H1 (cell line): Measurements from ENCODE around the gene LTBR. TPM values are rescaled to one million over a fixed set of nuclear protein-coding genes. Genes with fewer than 3 reads are reported as not detected.
"Not testable (repeated sequence)": the region's sequence is repeated elsewhere in the genome, so short reads cannot be mapped to it uniquely, and the experiment has no call there.

ENCODE experiments used
- CTCF ChIA-PET: fragments of 300-600 bp; sonication (Branson Sonifier 250); formaldehyde crosslinking; loops from one replicate; lab custom pipeline; 2021; ENCODE audit not compliant: partially characterized antibody; lab: Charles Lee
- POLR2A ChIA-PET: fragments of 300-600 bp; sonication (Branson Sonifier 250); formaldehyde crosslinking; loops from one replicate; lab custom pipeline; 2021; ENCODE audit warnings: inconsistent platforms; ENCODE audit not compliant: partially characterized antibody; lab: Charles Lee
- DNase-seq, 2 experiments: peaks; one replicate each; pipeline versions ENCODE4 v3.0.0 to v3.0.0-alpha.2; 2010 to 2022; ENCODE audit warnings: low spot score in 2 of 2, low read depth in 1 of 2, mixed read lengths in 1 of 2
- FAIRE-seq: peaks from 2 replicates; lab custom pipeline; 2011; peaks lifted over from hg19 to GRCh38; lab: Jason Lieb, UNC
- H2AFZ ChIP-seq: 2 replicates; pipeline ENCODE4 v1.8.1; 2012; ENCODE audit warnings: low read length, inconsistent platforms
- H2AK5ac ChIP-seq: 2 replicates; pipeline ENCODE4 v1.6.1; 2013; ENCODE audit warnings: low read depth, low read length
- H2BK120ac ChIP-seq: replicated peaks from 2 replicates; pipeline ENCODE3; 2013; ENCODE audit warnings: low read depth, low read length, inconsistent platforms
- H2BK12ac ChIP-seq: 2 replicates; pipeline ENCODE4 v1.6.1; 2013; ENCODE audit warnings: low read depth, low read length
- H2BK15ac ChIP-seq: 2 replicates; pipeline ENCODE4 v1.6.1; 2013; ENCODE audit warnings: low read length
- H2BK20ac ChIP-seq: 2 replicates; pipeline ENCODE4 v1.6.1; 2013; ENCODE audit warnings: low read length
- H2BK5ac ChIP-seq: 2 replicates; pipeline ENCODE4 v1.6.1; 2013; ENCODE audit warnings: low read depth, low read length
- H3K14ac ChIP-seq: 2 replicates; pipeline ENCODE4 v1.6.1; 2013; ENCODE audit warnings: inconsistent platforms; ENCODE audit not compliant: insufficient read length
- H3K18ac ChIP-seq: 2 replicates; pipeline ENCODE4 v1.6.1; 2013; ENCODE audit warnings: low read length; ENCODE audit errors: extremely low read depth
- H3K23ac ChIP-seq: 2 replicates; pipeline ENCODE4 v1.6.1; 2013; ENCODE audit warnings: inconsistent platforms; ENCODE audit not compliant: insufficient read length
- H3K23me2 ChIP-seq: 2 replicates; pipeline ENCODE4 v1.6.1; 2013; ENCODE audit warnings: low read depth, low read length
- H3K27ac ChIP-seq: 2 replicates; pipeline ENCODE4 v1.6.1; 2011; ENCODE audit warnings: low read depth, low read length, inconsistent platforms
- H3K27me3 ChIP-seq, 4 experiments: replicated peaks in 1 of 4; 1 replicate in 1 of 4; 2 replicates in 3 of 4; pipeline versions ENCODE4 v1.6.1 to v1.8.1; 2011 to 2013; ENCODE audit warnings: low read length in 3 of 4, mild to moderate bottlenecking in 3 of 4, inconsistent platforms in 2 of 4, mixed read lengths in 2 of 4, moderate library complexity in 1 of 4; ENCODE audit not compliant: control insufficient read depth in 3 of 4, insufficient read depth in 3 of 4; ENCODE audit errors: extremely low read depth in 1 of 4
- H3K36me3 ChIP-seq, 4 experiments: 2 replicates each; pipeline versions ENCODE4 v1.6.1 to v1.8.1; 2011 to 2013; ENCODE audit warnings: mild to moderate bottlenecking in 4 of 4, low read length in 3 of 4, moderate library complexity in 2 of 4, control low read depth in 1 of 4, inconsistent platforms in 1 of 4; ENCODE audit not compliant: insufficient read depth in 4 of 4, control insufficient read depth in 2 of 4
- H3K4ac ChIP-seq: replicated peaks from 2 replicates; pipeline ENCODE3; 2013; ENCODE audit warnings: low read length, low read depth, mixed read lengths, inconsistent platforms; ENCODE audit not compliant: insufficient read length
- H3K4me1 ChIP-seq, 4 experiments: replicated peaks in 1 of 4; 1 replicate in 1 of 4; 2 replicates in 3 of 4; pipeline versions ENCODE4 v1.6.1 to v1.8.1; 2011 to 2013; ENCODE audit warnings: low read length in 3 of 4, inconsistent platforms in 2 of 4, mixed read lengths in 1 of 4; ENCODE audit not compliant: insufficient read depth in 4 of 4, control insufficient read depth in 3 of 4
- H3K4me2 ChIP-seq, 2 experiments: 2 replicates each; pipeline versions ENCODE4 v1.6.1 to v1.8.1; 2011 to 2013; ENCODE audit warnings: low read depth in 2 of 2, low read length in 2 of 2, control low read depth in 1 of 2, inconsistent platforms in 1 of 2, mild to moderate bottlenecking in 1 of 2; ENCODE audit not compliant: insufficient read depth in 1 of 2
- H3K4me3 ChIP-seq, 4 experiments: fragments of 200-600, 300-600 bp in 1 of 4; sonication (generic), shearing (Covaris generic), sonication (Bioruptor Twin) in 1 of 4; 2 replicates each; pipeline versions ENCODE4 v1.5.1 to v1.8.1; 2011 to 2016; ENCODE audit warnings: low read length in 4 of 4, low read depth in 3 of 4, control low read depth in 2 of 4, inconsistent platforms in 2 of 4, mild to moderate bottlenecking in 2 of 4, mixed read lengths in 1 of 4, moderate library complexity in 1 of 4; ENCODE audit not compliant: insufficient read depth in 2 of 4; ENCODE audit errors: extremely low read depth in 1 of 4
- H3K56ac ChIP-seq: replicated peaks from 2 replicates; pipeline ENCODE3; 2013; ENCODE audit warnings: low read depth, mild to moderate bottlenecking, mixed read lengths, low read length, inconsistent platforms; ENCODE audit not compliant: insufficient read length
- H3K79me1 ChIP-seq: 2 replicates; pipeline ENCODE4 v1.6.1; 2013; ENCODE audit warnings: low read depth, low read length, control low read depth
- H3K79me2 ChIP-seq, 2 experiments: 2 replicates each; pipeline versions ENCODE4 v1.6.1 to v1.8.1; 2012 to 2013; ENCODE audit warnings: low read length in 2 of 2, mild to moderate bottlenecking in 2 of 2, inconsistent platforms in 1 of 2; ENCODE audit not compliant: insufficient read depth in 2 of 2, control insufficient read depth in 1 of 2
- H3K9ac ChIP-seq, 4 experiments: replicated peaks in 1 of 4; 1 replicate in 1 of 4; 2 replicates in 3 of 4; pipeline versions ENCODE4 v1.6.1 to v1.8.1; 2011 to 2013; ENCODE audit warnings: low read depth in 3 of 4, low read length in 3 of 4, control low read depth in 2 of 4, mild to moderate bottlenecking in 2 of 4, moderate library complexity in 2 of 4, inconsistent platforms in 1 of 4; ENCODE audit errors: extremely low read depth in 1 of 4
- H3K9me3 ChIP-seq, 2 experiments: 2 replicates each; pipeline versions ENCODE4 v1.6.1 to v1.8.1; 2012 to 2013; ENCODE audit warnings: mild to moderate bottlenecking in 2 of 2, moderate library complexity in 2 of 2, control low read depth in 1 of 2, inconsistent platforms in 1 of 2, low read depth in 1 of 2, low read length in 1 of 2, mixed read lengths in 1 of 2; ENCODE audit not compliant: insufficient read depth in 2 of 2
- H4K20me1 ChIP-seq, 2 experiments: replicated peaks in 1 of 2; 2 replicates each; pipeline versions ENCODE3 to v1.8.1; 2011 to 2013; ENCODE audit warnings: inconsistent platforms in 2 of 2, low read length in 2 of 2, mild to moderate bottlenecking in 1 of 2; ENCODE audit not compliant: insufficient read depth in 2 of 2, control insufficient read depth in 1 of 2
- H4K5ac ChIP-seq: 2 replicates; pipeline ENCODE4 v1.6.1; 2013; ENCODE audit warnings: low read length, low read depth, mixed read lengths, inconsistent platforms; ENCODE audit not compliant: insufficient read length
- H4K8ac ChIP-seq: 2 replicates; pipeline ENCODE4 v1.8.0; 2013; ENCODE audit warnings: mild to moderate bottlenecking, moderate library complexity, low read length, inconsistent platforms; ENCODE audit not compliant: insufficient read depth; ENCODE audit errors: extremely low read depth
- H4K91ac ChIP-seq: replicated peaks from 2 replicates; pipeline ENCODE3; 2013; ENCODE audit warnings: low read length, mixed read lengths, inconsistent platforms; ENCODE audit not compliant: insufficient read length
- WGBS, 2 experiments: shearing (Covaris generic) in 1 of 2; methylation state at CpG; one replicate each; pipeline versions ENCODE4 v1.1.6 to v1.1.7; 2013 to 2015; ENCODE audit warnings: low lambda C conversion rate in 2 of 2, mixed read lengths in 2 of 2, inconsistent platforms in 1 of 2, low coverage in 1 of 2, missing lambda C conversion rate in 1 of 2; ENCODE audit not compliant: insufficient replicate concordance in 2 of 2, insufficient coverage in 1 of 2, insufficient read length in 1 of 2; ENCODE audit errors: extremely low coverage in 1 of 2, missing lambda C conversion rate in 1 of 2; 5-methylcytosine and 5-hydroxymethylcytosine counted together
- polyA plus RNA-seq, 7 experiments: library from polyadenylated mRNA; depleted of rRNA in 3 of 7; stranded (reverse) in 5 of 7; unstranded in 2 of 7; fragments of >200 nt in 5 of 7; fragments of 200-250 nt in 2 of 7; gene quantifications; 1 replicate in 5 of 7; 2 replicates in 1 of 7; 4 replicates in 1 of 7; pipeline versions ENCODE4 v1.2.1 to v1.2.3, GENCODE V29; 2011 to 2013; ENCODE audit warnings: missing spikeins in 2 of 7, mixed read lengths in 2 of 7
- total RNA-seq: library from RNA; stranded (reverse); fragmentation: NEBNext Ultra II Directional; extraction: Animal tissue kit (Norgen Biotek cat#: 25700); gene quantifications from 2 replicates; pipeline ENCODE4 v1.2.1, GENCODE V29; 2021

Gene LTBR
- total and polyA plus RNA-seq, 2 of the 8 experiments (the other 6 are each of a cell fraction or from before 2014, with no cell fraction given): 5.1 to 6.3 TPM

DNA sequence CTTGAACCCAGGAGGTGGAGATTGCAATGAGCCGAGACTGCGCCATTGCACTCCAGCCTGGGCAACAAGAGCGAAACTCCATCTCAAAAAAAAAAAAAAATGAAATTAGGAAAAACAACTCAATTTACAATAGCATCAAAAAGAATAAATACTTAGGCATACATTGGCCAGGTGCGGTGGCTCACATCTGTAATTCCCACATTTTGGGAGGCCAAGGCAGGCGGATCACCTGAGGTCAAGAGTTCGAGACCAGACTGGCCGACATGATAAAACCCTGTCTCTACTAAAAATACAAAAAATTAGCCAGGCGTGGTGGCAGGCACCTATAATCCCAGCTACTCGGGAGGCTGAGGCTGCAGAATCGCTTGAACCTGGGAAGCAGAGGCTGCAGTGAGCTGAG, 43.8 kb downstream of the LTBR start:
- FAIRE-seq: not testable (repeated sequence)
- POLR2A ChIA-PET: interaction anchor here (0.7 to 1.6 kb wide), 4 partner anchors 19 to 133 kb away, joined by 3 to 6 read pairs (median 4); partner anchors contain the start of genes LTBR and VAMP1
- WGBS, 2 experiments: 92% methylated on average over 10 of the region's 10 CpGs; no CpG with 5 or more reads in 1 of the 2 experiments

More for the DNA sequence above, 43.8 kb downstream of the LTBR start:
- H3K23ac ChIP-seq, H3K9ac ChIP-seq, H4K5ac ChIP-seq, H3K27ac ChIP-seq, H2BK15ac ChIP-seq, H3K4ac ChIP-seq, H3K4me3 ChIP-seq, H3K36me3 ChIP-seq, H2AK5ac ChIP-seq, H3K27me3 ChIP-seq, H2BK120ac ChIP-seq, H3K23me2 ChIP-seq, H2AFZ ChIP-seq, H3K79me2 ChIP-seq, H3K4me1 ChIP-seq, H2BK20ac ChIP-seq, H2BK12ac ChIP-seq, H3K18ac ChIP-seq, H3K14ac ChIP-seq, H2BK5ac ChIP-seq, H3K9me3 ChIP-seq, H4K91ac ChIP-seq, H3K4me2 ChIP-seq, H4K8ac ChIP-seq, H3K79me1 ChIP-seq, DNase-seq, H3K56ac ChIP-seq, H4K20me1 ChIP-seq: not testable (repeated sequence)
- CTCF ChIA-PET: interaction anchor here (0.7 to 7.4 kb wide), 4 partner anchors 12 to 111 kb away, joined by 5 to 202 read pairs (median 6); no protein-coding TSS in a partner anchor
